GM18861 (cell line): ENCODE results near the gene RAB11B.
A peak's percentile ranks its signal among the peaks of the same experiment; 100 is the strongest.
"Not testable (repeated sequence)": the region's sequence is repeated elsewhere in the genome, so short reads cannot be mapped to it uniquely, and the experiment has no call there.

Experiments used
- ATAC-seq: cut with Tn5 transposase; IDR thresholded peaks from one replicate; pipeline ENCODE4 v1.9.1; 2021; ENCODE audit not compliant: unreplicated experiment

The RAB11B gene

GRCh38 chr19:8393192-8393870 is 3.2 kb downstream of the RAB11B start:
- no peak for ATAC-seq

- no peak for ATAC-seq
These were observed 3.7 kb downstream of the RAB11B start for GRCh38 chr19:8393871-8394250.

DNA sequence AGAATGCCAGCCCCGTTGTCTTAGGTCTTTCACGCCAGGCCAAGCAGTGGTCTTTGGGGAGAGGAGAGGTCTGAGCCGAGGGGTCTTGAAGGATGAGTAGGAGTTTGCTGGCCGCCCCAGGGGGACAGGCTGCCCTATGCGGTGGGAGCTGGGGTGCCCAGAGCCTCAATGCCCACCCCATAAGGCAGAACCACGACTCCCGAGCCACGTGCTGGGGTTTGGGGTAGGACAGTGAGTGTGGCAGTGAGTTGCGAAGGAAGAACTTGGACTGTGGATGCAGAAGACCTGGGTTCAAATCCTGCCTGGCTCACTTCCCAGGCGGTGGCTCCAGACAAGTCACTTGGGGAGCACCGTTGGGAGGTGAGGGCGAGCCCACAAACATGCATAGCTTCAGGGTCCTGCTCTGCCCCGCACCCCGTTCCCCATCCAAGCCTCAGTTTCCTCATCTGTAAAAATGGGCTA is 5.5 kb downstream of the RAB11B start:
- ATAC-seq, result no peak

DNA sequence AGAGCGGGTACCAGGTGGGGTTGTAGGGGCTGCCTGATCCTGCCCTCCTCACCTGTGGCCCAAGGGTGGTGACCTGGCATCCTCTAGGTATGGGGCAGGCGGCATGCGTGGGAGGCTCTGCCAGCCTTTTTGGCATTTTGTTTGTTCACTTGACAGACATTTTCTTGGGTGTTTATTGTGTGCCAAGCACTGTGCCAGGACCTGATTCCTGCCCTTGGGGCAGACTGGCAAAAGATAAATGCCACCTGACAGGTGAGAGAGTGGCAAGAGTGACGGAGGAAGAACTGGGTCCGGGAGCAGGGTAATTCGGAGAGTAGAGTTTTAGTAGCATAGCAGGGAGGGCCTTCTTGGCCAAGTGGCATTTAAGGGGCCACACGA is 6.0 kb downstream of the RAB11B start:
- ATAC-seq, result no peak

DNA sequence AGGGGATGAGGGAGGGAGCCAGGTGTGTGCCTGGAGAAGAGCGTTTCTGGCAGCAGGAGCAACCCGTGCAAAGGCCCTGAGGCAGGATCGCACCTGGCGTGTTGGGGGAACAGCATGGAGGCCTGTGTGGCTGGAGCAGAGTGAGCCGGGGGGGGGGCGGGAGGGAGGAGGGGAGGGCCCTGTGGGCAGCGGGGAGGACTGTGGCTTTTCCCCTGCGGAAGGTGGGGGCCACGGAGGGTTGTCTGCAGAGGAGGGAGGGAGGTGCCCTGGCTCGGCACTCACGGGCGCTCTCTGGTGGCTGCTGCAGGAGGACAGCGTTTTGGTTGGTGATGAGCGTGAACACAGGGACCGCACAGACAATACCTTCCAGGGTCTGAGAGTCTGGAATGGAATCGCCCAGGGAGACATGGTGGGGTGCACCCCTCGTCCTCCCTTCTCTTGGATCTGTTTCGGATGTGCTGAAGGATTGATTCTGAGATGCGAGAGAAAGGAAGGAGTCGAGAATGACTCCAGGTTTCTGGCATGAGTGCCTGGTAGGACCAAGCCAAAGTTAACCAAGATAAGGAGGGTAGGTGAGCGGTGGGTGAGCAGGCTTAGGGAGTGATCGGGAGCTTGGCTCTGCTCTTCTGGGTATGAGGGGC is 6.5 kb downstream of the RAB11B start:
- ATAC-seq, result no peak

GRCh38 chr19:8397271-8397670 is 7.1 kb downstream of the RAB11B start:
- no peak for ATAC-seq

- no peak for ATAC-seq
These were observed 7.7 kb downstream of the RAB11B start for GRCh38 chr19:8397746-8398310.

DNA sequence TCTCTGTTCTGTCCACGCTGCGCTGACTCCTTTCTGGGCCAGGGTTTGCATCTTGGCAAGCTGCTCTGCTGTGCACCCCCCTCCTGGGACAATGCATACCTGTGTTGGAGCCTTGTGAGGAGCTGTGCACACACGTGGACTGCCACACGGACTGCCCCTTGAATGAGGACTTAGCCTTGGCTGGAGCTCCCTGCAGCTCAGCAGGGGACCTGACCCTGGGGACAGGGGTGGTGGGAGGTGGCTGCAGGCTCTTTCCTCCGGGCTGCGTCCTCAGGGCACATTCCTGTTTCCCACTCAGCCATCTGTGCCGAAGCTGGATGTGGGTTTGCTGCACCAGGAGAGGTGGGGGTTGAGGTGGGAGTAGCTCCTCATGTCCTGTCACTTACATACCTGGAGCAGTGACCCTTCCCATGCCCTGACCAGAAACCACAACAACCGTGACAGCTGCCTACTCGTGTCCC is 8.2 kb downstream of the RAB11B start:
- ATAC-seq, result no peak

GRCh38 chr19:8399681-8400188 is 9.6 kb downstream of the RAB11B start:
- no peak for ATAC-seq

DNA sequence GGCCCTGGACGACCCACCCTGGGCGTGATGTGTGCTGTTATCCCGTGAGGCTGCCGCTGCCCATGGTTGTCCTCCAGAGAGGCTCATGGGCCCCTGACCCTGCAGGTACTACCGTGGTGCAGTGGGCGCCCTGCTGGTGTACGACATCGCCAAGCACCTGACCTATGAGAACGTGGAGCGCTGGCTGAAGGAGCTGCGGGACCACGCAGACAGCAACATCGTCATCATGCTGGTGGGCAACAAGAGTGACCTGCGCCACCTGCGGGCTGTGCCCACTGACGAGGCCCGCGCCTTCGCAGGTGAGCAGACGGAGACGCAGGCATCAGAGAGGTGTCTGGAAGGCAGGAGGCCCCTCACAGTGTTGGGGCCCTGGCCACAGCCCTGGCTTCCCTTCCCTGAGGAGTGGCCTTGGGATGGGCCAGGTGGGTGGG is 11.8 kb downstream of the RAB11B start:
- ATAC-seq, result no peak

DNA sequence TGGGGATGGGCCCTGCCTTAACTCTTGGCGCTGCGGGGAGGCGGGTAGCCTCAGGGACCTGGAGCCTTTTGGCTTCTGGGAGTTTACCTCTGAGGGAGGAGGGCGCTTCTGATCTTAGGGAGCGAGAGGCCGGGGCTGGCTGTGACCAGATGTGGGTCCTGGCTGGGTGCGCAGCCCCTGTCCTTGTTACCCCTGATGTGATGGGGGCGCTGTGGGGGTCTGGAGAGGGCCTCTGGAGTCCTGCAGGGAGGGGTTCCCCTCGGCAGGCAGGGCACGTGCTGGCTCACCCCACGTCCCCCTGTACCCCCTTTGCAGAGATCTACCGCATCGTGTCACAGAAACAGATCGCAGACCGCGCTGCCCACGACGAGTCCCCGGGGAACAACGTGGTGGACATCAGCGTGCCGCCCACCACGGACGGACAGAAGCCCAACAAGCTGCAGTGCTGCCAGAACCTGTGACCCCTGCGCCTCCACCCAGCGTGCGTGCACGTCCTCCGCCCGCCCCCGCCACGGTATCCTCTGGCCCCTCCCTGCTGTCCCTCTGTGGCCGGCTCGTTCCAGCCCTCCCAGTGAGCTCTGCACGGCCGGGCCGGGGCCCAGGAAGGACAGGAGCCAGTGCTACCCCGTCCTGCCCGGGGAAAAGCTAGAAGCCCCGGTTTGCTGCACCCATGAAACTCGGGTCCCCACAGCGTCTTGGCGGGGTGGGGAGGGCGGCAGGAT is 13.1 kb downstream of the RAB11B start:
- no peak for ATAC-seq

GRCh38 chr19:8403820-8404109 is 13.6 kb downstream of the RAB11B start:
- ATAC-seq, result no peak

- ATAC-seq, result no peak
These were observed 14.4 kb downstream of the RAB11B start for GRCh38 chr19:8404391-8405151.

DNA sequence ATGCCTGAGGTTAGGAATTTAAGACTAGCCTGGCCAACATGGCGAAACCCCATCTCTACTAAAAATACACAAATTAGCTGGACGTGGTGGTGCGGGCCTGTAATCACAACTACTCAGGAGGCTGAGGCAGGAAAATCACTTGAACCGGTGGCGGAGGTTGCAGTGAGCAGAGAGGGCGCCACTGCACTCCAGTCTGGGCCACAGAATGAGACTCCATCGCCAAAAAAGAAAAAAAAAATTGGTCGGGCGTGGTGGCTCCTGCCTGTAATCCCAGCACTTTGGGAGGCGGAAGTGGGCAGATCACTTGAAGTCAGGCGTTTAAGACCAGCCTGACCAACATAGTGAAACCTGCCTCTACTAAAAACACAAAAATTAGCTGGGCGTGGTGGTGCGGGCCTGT is 20.6 kb downstream of the RAB11B start:
- ATAC-seq, result not testable (repeated sequence)

DNA sequence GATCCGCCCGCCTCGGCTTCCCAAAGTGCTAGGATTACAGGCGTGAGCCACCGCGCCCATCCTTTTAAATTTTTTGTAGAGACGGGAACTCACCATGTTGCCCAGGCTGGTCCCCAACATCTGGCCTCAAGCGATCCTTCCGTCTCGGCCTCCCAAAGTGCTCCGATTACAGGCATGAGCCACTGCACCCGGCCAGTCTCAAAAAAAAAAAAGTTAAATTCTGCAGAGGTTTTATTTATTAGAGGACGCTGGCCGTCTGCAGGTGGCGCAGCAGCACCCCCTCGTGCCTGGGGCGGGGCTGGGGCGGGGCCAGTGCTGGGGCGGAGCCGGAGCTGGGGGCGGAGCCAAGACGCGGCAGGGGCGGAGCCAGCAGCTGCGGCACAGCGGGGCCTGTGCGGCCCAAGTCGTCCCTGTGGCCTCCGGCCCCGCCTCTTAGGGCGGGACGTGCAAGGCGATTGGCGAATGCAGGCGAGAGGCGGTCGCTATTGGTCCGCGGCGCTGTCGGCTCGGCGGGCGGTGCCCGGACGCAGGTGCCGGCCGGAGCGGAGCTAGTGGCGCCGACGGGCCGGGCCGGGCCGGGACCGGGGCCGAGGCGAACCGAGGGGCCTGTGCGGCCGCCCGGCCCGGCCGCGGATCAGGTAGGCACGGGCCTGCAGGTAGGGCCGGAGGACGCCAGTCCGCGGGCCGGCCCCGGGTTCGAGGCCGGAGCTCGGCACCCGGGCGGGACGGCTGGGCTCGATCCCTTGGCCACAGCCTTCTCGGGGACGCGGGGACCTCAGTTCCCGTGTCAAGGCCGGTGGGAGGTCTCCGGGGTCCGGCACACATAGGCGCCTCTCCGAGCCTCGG is 22.8 kb downstream of the RAB11B start, which contains the start of gene MARCHF2:
Gene MARCHF2, plus strand, starts transcription at position 523 of the 846 bp plus-strand sequence. CDS start 8,536 bp downstream, outside the sequence.
- peak; percentile 98 for ATAC-seq

GRCh38 chr19:8413629-8413995 is 23.5 kb downstream of the RAB11B start:
- ATAC-seq, result no peak

DNA sequence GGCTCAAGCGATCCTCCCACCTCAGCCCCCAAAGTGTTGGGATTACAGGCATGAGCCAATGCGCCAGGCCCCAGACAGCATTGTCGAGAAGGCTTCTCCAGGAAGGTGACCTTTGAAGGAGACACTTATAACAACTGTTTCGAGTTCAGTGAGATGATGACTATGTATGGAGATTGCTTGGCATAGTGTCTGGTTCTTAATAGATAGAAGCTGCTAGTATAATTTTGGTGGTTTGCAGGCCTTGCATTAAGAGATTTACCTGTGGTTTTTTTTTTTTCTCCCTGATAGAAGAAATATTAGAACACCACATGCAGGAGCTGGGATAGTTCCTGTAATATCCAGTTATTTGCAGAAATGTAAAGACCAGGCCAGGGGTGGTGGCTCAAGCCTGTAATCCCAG is 26.6 kb downstream of the RAB11B start:
- no peak for ATAC-seq

DNA sequence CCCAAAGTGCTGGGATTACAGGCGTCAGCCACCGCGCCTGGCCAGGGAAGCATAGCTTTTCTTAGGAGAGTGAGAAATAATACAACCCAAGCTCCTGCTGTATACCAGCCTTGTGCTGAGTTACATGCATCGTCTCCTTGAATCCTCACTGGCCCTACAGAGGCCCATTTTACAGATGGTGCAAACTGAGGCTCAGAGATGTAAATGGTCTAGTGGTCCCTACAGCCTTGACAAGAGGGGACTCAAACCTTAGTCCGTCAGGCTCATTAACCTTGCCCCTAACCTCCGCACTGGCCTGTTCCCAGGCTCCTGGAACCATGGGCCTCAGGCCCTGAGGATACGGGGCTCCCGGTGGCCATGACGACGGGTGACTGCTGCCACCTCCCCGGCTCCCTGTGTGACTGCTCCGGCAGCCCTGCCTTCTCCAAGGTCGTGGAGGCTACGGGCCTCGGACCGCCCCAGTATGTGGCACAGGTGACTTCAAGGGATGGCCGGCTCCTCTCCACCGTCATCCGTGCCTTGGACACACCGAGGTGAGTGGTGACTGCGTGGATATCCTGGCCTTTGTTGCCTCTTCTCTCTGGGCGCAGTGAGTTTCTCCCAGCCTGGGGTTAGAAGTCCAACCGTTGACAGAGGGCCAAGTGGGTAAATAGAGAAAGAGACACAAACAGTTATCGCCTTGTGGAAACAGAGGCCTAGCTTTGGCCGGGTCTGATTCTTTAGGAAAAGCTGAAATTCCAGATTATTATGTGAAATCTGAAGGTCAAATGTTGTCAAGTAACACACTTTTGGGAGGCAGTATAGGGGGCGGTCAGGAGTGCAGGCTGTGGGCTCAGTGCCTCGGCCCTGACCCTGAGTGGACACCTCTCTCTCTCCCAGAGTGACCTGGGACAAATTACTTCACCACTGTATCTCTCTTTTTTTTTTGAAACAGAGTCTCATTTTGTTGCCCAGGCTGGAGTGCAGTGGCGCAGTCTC is 31.6 kb downstream of the RAB11B start:
- ATAC-seq, result no peak

GRCh38 chr19:8423817-8424223 is 33.7 kb downstream of the RAB11B start:
- ATAC-seq, result no peak
